Thyroid gland (tissue), 4 donors: ENCODE results near the gene TIGD2.

Experiments
- POLR2A ChIP-seq, 2 donors: fragments of 450-650 bp; IDR thresholded peaks; one replicate each; pipeline ENCODE4 v1.6.1; 2017; ENCODE audit warnings: antibody characterized with exemption in 2 of 2, mild to moderate bottlenecking in 2 of 2, moderate library complexity in 1 of 2
- TF ChIP-seq, protein P1 (sequence below), 6 experiments: fragments of 200-600 bp in 3 of 6; fragments of 450-650 bp in 3 of 6; sonication (generic) in 3 of 6; IDR thresholded peaks; one replicate each; pipeline ENCODE4 v1.5.1; 2016 to 2019; ENCODE audit warnings: antibody characterized with exemption in 6 of 6, mild to moderate bottlenecking in 2 of 6, inconsistent platforms in 1 of 6, moderate library complexity in 1 of 6

GRCh38 chr4:89164400-89164799 is 53.1 kb downstream of the TIGD2 start:
- no peak for TF ChIP-seq POLR2A (IDR thresholded peaks at IDR 0.05)
- TF ChIP-seq, protein P1, sequence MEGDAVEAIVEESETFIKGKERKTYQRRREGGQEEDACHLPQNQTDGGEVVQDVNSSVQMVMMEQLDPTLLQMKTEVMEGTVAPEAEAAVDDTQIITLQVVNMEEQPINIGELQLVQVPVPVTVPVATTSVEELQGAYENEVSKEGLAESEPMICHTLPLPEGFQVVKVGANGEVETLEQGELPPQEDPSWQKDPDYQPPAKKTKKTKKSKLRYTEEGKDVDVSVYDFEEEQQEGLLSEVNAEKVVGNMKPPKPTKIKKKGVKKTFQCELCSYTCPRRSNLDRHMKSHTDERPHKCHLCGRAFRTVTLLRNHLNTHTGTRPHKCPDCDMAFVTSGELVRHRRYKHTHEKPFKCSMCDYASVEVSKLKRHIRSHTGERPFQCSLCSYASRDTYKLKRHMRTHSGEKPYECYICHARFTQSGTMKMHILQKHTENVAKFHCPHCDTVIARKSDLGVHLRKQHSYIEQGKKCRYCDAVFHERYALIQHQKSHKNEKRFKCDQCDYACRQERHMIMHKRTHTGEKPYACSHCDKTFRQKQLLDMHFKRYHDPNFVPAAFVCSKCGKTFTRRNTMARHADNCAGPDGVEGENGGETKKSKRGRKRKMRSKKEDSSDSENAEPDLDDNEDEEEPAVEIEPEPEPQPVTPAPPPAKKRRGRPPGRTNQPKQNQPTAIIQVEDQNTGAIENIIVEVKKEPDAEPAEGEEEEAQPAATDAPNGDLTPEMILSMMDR (IDR thresholded peaks at IDR 0.05): no peak
